Astrocyte of the hippocampus (primary cell): ENCODE results near the gene ADGRL3.
A peak's percentile ranks its signal among the peaks of the same experiment; 100 is the strongest.

ENCODE experiments used
- DNase-seq: peaks from one replicate; pipeline ENCODE4 v3.0.0; 2011; ENCODE audit warnings: low read depth, low spot score

Gene ADGRL3

DNA sequence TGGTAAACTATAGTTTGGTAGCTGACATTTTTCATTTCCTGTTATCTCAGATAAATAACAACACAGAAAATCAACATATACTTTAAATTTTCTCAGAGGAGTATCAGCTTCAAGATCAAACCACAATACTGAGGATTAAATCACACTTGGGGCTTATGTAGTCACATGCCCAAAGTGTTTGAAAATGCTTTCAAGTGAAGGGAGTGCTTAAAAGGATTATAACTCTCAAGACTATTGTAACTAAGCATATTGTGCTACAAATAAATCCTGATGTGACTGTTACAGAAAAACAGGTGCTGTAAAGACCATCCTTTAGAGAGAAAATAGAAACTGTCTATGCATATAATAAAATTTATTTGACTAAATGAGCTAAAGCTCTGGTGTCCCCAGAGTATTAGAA lies 887.6 kb downstream of the ADGRL3 start:
- DNase-seq, result no peak

DNA sequence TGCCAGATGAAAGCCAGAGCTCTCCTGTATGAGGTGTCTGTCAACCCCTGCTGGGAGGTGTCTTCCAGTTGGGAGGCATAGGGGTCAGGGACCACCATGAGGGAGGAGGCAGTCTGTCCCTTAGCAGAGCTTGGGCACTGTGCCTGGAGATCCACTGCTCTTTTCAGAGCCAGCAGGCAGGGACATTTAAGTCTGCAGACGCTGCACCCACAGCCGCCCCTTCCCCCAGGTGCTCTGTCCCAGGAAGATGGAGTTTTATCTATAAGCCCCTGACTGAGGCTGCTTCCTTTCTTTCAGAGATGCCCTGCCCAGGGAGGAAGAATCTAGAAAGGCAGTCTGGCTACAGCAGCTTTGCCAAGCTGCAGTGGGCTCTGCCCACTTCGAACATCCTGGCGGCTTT lies 893.6 kb downstream of the ADGRL3 start:
- DNase-seq, result no peak

DNA sequence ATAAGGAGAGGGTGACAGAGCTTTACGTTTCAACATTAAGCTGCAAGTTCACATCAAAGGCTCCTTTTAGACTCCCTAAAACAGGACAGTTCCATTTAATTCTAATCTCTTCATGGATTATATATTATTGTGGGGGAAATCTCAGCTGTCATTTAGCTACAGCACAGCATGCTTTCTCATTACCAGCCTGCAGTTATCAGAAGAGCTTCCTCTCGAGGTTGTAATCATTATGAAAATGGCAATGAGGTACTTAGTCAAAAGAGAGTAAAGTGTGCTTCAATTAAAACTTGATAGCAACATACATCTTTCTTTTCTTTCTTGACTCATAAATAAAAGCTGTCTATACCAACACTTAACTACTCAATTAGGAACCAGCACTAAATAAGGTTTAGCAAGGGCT lies 896.8 kb downstream of the ADGRL3 start:
- DNase-seq, result no peak

DNA sequence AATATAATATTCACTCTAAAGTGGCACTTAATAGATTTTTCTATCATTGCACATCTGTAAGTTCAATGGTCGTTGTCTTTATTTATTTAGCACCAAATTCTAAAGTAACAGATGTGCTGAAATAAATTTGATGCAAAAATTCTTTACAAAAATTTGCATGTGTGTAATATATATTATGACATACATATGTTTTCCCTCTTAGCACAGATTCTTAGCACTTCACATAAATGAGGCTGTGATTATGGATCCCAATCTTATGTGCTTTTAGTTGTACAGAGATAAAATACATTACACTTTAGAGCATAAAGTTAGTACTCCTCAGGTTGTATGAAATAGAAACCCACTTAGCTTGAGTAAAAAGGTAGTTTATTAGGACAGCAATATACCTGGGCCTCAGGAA lies 915.1 kb downstream of the ADGRL3 start:
- DNase-seq, result no peak

DNA sequence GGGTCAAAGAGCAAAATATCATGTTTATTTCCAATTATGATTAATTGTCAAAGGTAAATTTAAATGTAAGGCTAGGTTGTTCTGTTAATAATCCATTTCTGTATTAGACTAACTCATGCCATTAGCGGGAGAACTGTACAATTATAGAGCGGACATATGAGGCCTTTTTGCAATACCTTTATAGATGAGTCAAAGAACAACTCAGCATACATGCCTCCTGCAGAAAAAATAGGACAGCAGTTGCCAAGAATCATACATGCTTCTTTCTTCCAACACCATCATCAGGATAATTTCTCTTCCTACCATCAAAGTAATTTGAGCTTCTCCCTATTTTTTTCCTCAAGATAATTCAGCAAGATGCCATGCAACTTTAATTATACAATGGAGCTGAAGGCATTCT lies 917.8 kb downstream of the ADGRL3 start:
- no peak for DNase-seq

DNA sequence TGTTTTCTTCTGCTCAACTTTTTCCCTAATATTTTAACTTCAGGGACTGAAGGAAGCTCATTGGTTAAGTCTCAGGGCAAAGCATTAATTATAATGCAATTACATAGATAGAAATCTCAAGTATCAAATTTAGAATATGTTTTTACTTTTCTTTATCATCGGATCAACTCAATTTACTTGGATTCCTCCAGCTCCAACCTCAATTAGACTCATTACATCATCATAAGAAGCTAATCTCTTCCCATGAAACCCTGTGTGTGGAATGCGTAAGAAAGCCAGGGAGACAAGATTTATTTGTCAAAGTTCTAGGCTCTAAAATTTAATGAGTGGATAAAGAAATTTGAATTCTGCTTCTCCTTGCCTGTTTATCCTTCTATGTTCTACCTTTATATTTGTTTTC lies 918.4 kb downstream of the ADGRL3 start:
- DNase-seq, result no peak

DNA sequence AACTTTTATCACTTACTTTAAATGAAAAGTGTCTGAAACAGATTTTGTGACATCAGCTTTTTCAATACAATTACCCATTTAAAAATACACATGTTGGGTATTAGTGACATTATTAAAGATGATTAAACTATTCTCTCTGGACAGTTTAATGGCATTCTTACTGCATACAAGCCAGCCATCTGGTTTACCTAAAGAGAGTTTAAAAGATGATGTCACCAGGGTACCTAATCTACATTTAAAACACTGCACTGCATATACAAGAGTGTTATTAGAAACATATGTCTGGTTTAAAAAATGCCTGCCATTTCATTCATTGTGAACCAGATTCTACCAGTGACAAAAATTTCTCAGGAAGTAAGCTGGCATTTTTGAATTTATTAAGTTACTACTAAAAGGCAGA lies 919.1 kb downstream of the ADGRL3 start:
- DNase-seq, result no peak

DNA sequence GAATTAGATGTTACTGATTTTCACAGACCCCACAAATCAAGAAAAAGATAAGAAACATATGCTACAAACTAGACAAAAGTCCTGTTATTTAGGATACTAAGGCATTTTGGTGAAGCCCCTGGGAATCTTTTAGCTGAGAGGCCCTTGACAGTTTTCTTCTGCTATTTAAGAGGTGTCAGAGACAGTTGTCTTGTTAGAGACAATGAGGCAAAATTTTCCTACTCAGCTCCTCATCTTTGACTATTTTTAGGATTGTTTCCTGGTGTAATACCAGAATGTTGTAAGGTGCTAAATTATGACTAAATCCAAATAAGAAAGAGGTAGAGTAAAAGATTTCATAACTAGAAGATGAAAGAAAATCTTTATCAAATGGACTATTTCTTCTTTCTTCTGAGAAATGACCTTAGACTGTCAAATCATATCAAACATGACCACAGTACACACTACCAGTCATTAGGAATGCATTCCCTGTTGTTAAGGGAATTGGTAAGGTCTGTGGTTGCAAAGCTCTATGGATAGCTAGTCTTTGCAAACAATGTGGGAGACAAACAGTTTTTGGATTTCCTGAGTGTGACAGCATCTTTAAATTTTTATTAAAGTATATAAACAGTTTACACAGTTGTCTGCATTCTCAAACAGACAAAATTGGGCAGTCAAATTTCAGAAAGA lies 926.1 kb downstream of the ADGRL3 start:
- peak; percentile 33 for DNase-seq
